MM.1S (cell line): ENCODE data around the gene SH3RF1.

Experiments used
- DNase-seq: peaks from one replicate; pipeline ENCODE4 v3.0.0-alpha.2; 2015
- H2AFZ ChIP-seq: fragments of 300-600 bp; sonication (generic); 2 replicates; pipeline ENCODE4 v1.6.0; 2016; ENCODE audit warnings: antibody characterized with exemption, low read length
- H3F3A ChIP-seq: fragments of 300-600 bp; sonication (generic); 2 replicates; pipeline ENCODE4 v1.6.1; 2016; ENCODE audit warnings: mild to moderate bottlenecking, antibody characterized with exemption, low read length, moderate library complexity, mixed read lengths; ENCODE audit not compliant: insufficient read depth
- H3K27ac ChIP-seq: fragments of 300-600 bp; sonication (generic); 2 replicates; pipeline ENCODE4 v1.5.1; 2016; ENCODE audit warnings: mild to moderate bottlenecking, low read length
- H3K27me3 ChIP-seq: fragments of 300-600 bp; sonication (generic); replicated peaks from 2 replicates; pipeline ENCODE4 v1.6.0; 2016; ENCODE audit warnings: low read length; ENCODE audit not compliant: insufficient read depth
- H3K36me3 ChIP-seq: fragments of 300-600 bp; sonication (generic); replicated peaks from 2 replicates; pipeline ENCODE4 v1.6.1; 2016; ENCODE audit warnings: mild to moderate bottlenecking, low read length, mixed read lengths; ENCODE audit not compliant: insufficient read depth
- H3K4me1 ChIP-seq: fragments of 300-600 bp; sonication (generic); 2 replicates; pipeline ENCODE4 v1.6.1; 2016; ENCODE audit warnings: low read length, mixed read lengths
- H3K4me2 ChIP-seq: fragments of 300-600 bp; sonication (generic); 2 replicates; pipeline ENCODE4 v1.6.0; 2016; ENCODE audit warnings: low read depth, low read length
- H3K4me3 ChIP-seq: fragments of 300-600 bp; sonication (generic); 2 replicates; pipeline ENCODE4 v1.5.1; 2016; ENCODE audit warnings: low read length, mixed read lengths
- H3K79me2 ChIP-seq: fragments of 300-600 bp; sonication (generic); 2 replicates; pipeline ENCODE4 v1.6.1; 2016; ENCODE audit warnings: mixed run types, low read length, mixed read lengths
- H3K9ac ChIP-seq: fragments of 300-600 bp; sonication (generic); 2 replicates; pipeline ENCODE4 v1.6.1; 2016; ENCODE audit warnings: low read length, mixed read lengths
- H3K9me2 ChIP-seq: fragments of 300-600 bp; sonication (generic); replicated peaks from 2 replicates; pipeline ENCODE4 v1.6.1; 2016; ENCODE audit warnings: mild to moderate bottlenecking, low read length, mixed read lengths; ENCODE audit not compliant: insufficient read depth
- H3K9me3 ChIP-seq: fragments of 300-600 bp; sonication (generic); replicated peaks from 2 replicates; pipeline ENCODE4 v1.6.1; 2016; ENCODE audit warnings: mild to moderate bottlenecking, low read length, mixed read lengths; ENCODE audit not compliant: insufficient read depth
- H4K20me1 ChIP-seq: fragments of 300-600 bp; sonication (generic); 2 replicates; pipeline ENCODE4 v1.6.1; 2016; ENCODE audit warnings: mild to moderate bottlenecking, low read length, moderate library complexity, mixed read lengths; ENCODE audit not compliant: insufficient read depth
- CTCF ChIP-seq: fragments of 300-600 bp; sonication (generic); IDR thresholded peaks from 2 replicates; pipeline ENCODE4 v1.5.1; 2016; ENCODE audit warnings: antibody characterized with exemption, low read length, mixed read lengths
- EZH2 ChIP-seq: fragments of 300-600 bp; sonication (generic); optimal IDR thresholded peaks from 2 replicates; pipeline ENCODE3; 2017; ENCODE audit warnings: low read depth, mild to moderate bottlenecking, antibody characterized with exemption, low read length, mixed read lengths
- EZH2phosphoT487 ChIP-seq: fragments of 300-600 bp; sonication (generic); IDR thresholded peaks from 2 replicates; pipeline ENCODE4 v1.6.1; 2018; ENCODE audit warnings: antibody characterized with exemption, low read length

Gene SH3RF1

DNA sequence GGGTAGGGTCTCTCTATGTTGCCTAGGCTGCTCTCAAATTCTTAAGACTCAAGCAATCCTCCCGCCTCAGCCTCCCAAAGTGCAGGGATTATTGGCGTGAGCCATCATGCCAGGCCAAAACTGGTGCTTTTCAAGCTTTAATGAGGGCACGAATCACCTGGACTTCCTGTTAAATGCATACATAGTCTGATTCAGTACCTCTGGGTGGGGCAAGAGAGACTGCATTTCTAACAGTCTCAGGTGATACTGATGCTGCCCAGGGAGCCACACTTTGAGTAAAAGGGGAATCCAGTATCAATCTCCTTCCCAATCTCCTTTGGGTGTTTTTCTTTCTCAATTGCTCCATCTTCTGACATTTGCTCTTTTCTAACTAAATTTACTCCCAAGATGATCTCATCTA, 96.5 kb downstream of the SH3RF1 start:
- H3K9ac ChIP-seq: no peak overlapping the region
- H3K9me2 ChIP-seq: no peaks in the 10 kb centered on the region
- H3K9me3 ChIP-seq: no peaks in the 10 kb centered on the region
- H4K20me1 ChIP-seq: no peaks in the 10 kb centered on the region
- TF ChIP-seq EZH2 (no peak), CTCF (no peak), EZH2phosphoT487 (no peak)
- no peaks in the 10 kb centered on the region for H3K36me3 ChIP-seq
- H3K4me2 ChIP-seq: no peak overlapping the region
- no peak overlapping the region for H3K27ac ChIP-seq
- H3F3A ChIP-seq: no peaks in the 10 kb centered on the region
- H3K4me3 ChIP-seq: no peak overlapping the region
- DNase-seq: no peak
- H3K79me2 ChIP-seq: no peaks in the 10 kb centered on the region
- H2AFZ ChIP-seq: no peak overlapping the region
- H3K27me3 ChIP-seq: no peaks in the 10 kb centered on the region
- H3K4me1 ChIP-seq: no peaks in the 10 kb centered on the region

- TF ChIP-seq CTCF (no peak), EZH2 (no peak), EZH2phosphoT487 (no peak)
- no peaks in the 10 kb centered on the region for H3K9me2 ChIP-seq
- 0 out of 2 replicates have a peak, but pooled peaks cover 4% of the 10 kb centered on the region for H3K4me1 ChIP-seq
- no peak overlapping the region for H3K4me3 ChIP-seq
- no peaks in the 10 kb centered on the region for H3F3A ChIP-seq
- no peak overlapping the region for H2AFZ ChIP-seq
- H3K9ac ChIP-seq: no peak overlapping the region
- no peaks in the 10 kb centered on the region for H4K20me1 ChIP-seq
- no peak for DNase-seq
- H3K27me3 ChIP-seq: no peaks in the 10 kb centered on the region
- no peaks in the 10 kb centered on the region for H3K36me3 ChIP-seq
- no peak overlapping the region for H3K4me2 ChIP-seq
- no peak overlapping the region for H3K27ac ChIP-seq
- no peaks in the 10 kb centered on the region for H3K79me2 ChIP-seq
- H3K9me3 ChIP-seq: no peaks in the 10 kb centered on the region
These were observed 102.5 kb downstream of the SH3RF1 start for GRCh38 chr4:169167957-169168858.

- H3K4me2 ChIP-seq: no peak overlapping the region
- no peaks in the 10 kb centered on the region for H3K9me3 ChIP-seq
- H3K27me3 ChIP-seq: no peaks in the 10 kb centered on the region
- TF ChIP-seq EZH2: no peak
- TF ChIP-seq EZH2phosphoT487: no peak
- TF ChIP-seq CTCF: no peak
- no peak overlapping the region for H3K9ac ChIP-seq
- no peak for DNase-seq
- H4K20me1 ChIP-seq: no peaks in the 10 kb centered on the region
- no peaks in the 10 kb centered on the region for H3K9me2 ChIP-seq
- no peak overlapping the region for H3K4me3 ChIP-seq
- H3K36me3 ChIP-seq: no peaks in the 10 kb centered on the region
- H3K27ac ChIP-seq: no peak overlapping the region
- H3K4me1 ChIP-seq: 0 out of 2 replicates have a peak, but pooled peaks cover 4% of the 10 kb centered on the region
- H2AFZ ChIP-seq: no peak overlapping the region
- no peaks in the 10 kb centered on the region for H3F3A ChIP-seq
- H3K79me2 ChIP-seq: no peaks in the 10 kb centered on the region
These were observed 105.9 kb downstream of the SH3RF1 start for GRCh38 chr4:169164669-169165415.
